Osteocyte (in vitro differentiated cells): Measurements from ENCODE around the gene ASTN2. TPM values are rescaled to one million over a fixed set of nuclear protein-coding genes. Genes with fewer than 3 reads are reported as not detected.

Experiments
- DNase-seq: peaks from one replicate; pipeline ENCODE4 v3.0.0; 2021; ENCODE audit warnings: mixed read lengths; ENCODE audit not compliant: unreplicated experiment; ENCODE audit errors: extremely low spot score
- H3K27ac Mint-ChIP-seq: one replicate; pipeline ENCODE4 v1.8.0; 2021; ENCODE audit warnings: mild to moderate bottlenecking, mixed read lengths; ENCODE audit not compliant: unreplicated experiment
- H3K27me3 Mint-ChIP-seq: one replicate; pipeline ENCODE4 v1.8.0; 2021; ENCODE audit warnings: mixed read lengths; ENCODE audit not compliant: unreplicated experiment
- H3K36me3 Mint-ChIP-seq: one replicate; pipeline ENCODE4 v1.8.0; 2021; ENCODE audit warnings: mixed read lengths; ENCODE audit not compliant: unreplicated experiment
- H3K4me1 Mint-ChIP-seq: one replicate; pipeline ENCODE4 v1.8.0; 2021; ENCODE audit warnings: mixed read lengths; ENCODE audit not compliant: unreplicated experiment
- H3K4me3 Mint-ChIP-seq: one replicate; pipeline ENCODE4 v1.8.0; 2021; ENCODE audit warnings: mild to moderate bottlenecking, moderate library complexity, mixed read lengths; ENCODE audit not compliant: unreplicated experiment
- H3K9me3 Mint-ChIP-seq: one replicate; pipeline ENCODE4 v1.8.0; 2021; ENCODE audit warnings: mixed read lengths; ENCODE audit not compliant: unreplicated experiment
- total RNA-seq: library from RNA; stranded (reverse); gene quantifications from 2 replicates; pipeline ENCODE4 v1.2.1, GENCODE V29; 2021
- TF ChIP-seq, protein P1 (sequence below): fragments of 200-600 bp; sonication (generic); IDR thresholded peaks from 2 replicates; pipeline ENCODE4 v1.5.0; 2021; ENCODE audit warnings: antibody characterized with exemption, mild to moderate bottlenecking, moderate library complexity

Gene ASTN2
- total RNA-seq, 1 donor from 2014 or later, result 2.3 TPM

DNA sequence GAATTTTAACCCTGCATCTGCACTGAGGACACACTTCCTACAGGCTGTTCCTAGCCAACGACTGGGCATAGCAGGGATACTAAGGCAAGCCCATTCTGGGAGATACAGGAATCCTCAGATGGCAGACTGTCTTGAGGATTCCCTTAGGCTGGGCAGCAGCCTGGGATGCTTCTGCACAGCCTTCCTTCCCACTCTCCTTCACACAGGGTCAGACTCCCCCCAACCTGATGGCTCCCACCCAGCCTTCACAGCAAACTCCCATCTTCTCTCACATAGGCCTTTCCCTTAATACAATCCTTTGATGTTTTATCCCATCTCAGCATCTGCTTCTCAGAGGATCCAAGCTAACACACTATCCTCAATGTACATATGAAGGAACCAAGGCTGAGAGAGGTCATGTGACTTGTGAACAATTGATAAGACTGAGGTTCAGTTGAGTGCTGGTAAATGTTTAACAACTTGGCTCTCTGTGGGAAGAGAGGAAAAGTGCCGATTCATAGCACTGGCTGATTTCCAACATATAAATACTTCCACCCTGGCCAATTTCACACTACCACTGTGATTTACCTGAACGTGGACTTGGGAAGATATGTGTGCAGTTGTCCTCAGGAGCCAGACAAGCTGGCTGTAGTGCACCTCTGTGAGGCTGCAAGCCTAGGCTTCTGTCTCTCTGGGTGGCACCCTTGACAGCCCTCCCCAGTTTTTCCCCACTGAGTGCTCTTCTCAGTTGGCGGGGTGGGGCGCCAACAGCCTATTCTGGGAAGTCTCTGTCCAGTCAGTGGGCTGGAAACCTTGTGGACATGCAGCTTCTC is 848.0 kb downstream of the ASTN2 start:
- Mint-ChIP-seq H3K27me3 (no peaks in the 10 kb centered on the region), H3K27ac (no peak overlapping the region), H3K4me3 (no peak overlapping the region), H3K36me3 (no peaks in the 10 kb centered on the region), H3K9me3 (no peaks in the 10 kb centered on the region), H3K4me1 (peaks cover 9% of the 10 kb centered on the region)
- no peak for DNase-seq
- TF ChIP-seq, protein P1, sequence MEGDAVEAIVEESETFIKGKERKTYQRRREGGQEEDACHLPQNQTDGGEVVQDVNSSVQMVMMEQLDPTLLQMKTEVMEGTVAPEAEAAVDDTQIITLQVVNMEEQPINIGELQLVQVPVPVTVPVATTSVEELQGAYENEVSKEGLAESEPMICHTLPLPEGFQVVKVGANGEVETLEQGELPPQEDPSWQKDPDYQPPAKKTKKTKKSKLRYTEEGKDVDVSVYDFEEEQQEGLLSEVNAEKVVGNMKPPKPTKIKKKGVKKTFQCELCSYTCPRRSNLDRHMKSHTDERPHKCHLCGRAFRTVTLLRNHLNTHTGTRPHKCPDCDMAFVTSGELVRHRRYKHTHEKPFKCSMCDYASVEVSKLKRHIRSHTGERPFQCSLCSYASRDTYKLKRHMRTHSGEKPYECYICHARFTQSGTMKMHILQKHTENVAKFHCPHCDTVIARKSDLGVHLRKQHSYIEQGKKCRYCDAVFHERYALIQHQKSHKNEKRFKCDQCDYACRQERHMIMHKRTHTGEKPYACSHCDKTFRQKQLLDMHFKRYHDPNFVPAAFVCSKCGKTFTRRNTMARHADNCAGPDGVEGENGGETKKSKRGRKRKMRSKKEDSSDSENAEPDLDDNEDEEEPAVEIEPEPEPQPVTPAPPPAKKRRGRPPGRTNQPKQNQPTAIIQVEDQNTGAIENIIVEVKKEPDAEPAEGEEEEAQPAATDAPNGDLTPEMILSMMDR, result no peak

DNA sequence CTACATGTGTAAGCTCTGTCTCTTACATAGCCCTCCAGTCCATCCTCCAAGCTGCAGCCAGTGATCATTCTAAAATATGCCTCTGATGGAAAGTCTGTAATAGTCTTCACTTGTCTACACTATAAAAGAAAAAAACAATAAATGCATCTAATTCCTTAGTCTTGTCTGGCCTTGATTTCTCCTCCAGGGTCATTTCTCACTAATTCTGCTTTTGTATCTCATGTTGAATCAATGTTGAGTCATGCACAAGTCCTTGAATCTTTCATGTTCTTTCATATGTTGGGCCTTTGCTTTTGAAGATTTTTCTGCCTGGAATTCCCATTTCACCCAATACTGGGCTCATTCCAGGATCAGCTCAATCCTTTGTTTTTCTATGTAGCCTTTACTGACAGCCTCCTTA is 848.9 kb downstream of the ASTN2 start:
- Mint-ChIP-seq H3K9me3 (no peaks in the 10 kb centered on the region), H3K27me3 (no peaks in the 10 kb centered on the region), H3K4me3 (no peak overlapping the region), H3K36me3 (no peaks in the 10 kb centered on the region), H3K27ac (no peak overlapping the region), H3K4me1 (peaks cover 9% of the 10 kb centered on the region)
- TF ChIP-seq, protein P1, result no peak
- DNase-seq, result no peak

DNA sequence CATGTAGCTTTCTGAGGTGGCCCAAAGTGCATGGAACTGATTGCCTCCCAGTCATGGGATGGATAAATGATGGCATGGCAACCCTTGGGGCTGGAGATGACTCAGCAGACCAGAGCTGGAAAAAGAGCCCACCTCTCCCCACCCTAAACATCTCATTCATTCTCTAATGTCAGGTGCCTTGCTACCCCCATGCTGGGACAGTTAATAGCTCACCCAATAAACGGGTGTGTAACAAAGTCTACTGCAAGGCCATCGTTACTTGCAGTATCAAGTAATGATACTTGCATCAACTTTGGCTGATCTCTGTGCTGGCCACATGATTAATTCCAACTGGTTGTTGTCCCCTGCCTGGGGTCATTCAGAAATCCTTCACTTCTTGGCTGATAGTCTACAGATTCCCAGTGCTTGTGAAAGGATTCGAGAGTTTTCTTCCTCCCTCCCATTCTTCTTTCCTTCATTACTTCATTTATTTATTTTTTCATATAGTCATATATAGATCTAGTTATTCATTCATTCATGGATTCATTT is 850.5 kb downstream of the ASTN2 start:
- Mint-ChIP-seq H3K4me1 (peaks cover 9% of the 10 kb centered on the region), H3K27ac (no peak overlapping the region), H3K9me3 (no peaks in the 10 kb centered on the region), H3K27me3 (no peaks in the 10 kb centered on the region), H3K4me3 (no peak overlapping the region), H3K36me3 (no peaks in the 10 kb centered on the region)
- TF ChIP-seq, protein P1, result no peak
- DNase-seq, result no peak

DNA sequence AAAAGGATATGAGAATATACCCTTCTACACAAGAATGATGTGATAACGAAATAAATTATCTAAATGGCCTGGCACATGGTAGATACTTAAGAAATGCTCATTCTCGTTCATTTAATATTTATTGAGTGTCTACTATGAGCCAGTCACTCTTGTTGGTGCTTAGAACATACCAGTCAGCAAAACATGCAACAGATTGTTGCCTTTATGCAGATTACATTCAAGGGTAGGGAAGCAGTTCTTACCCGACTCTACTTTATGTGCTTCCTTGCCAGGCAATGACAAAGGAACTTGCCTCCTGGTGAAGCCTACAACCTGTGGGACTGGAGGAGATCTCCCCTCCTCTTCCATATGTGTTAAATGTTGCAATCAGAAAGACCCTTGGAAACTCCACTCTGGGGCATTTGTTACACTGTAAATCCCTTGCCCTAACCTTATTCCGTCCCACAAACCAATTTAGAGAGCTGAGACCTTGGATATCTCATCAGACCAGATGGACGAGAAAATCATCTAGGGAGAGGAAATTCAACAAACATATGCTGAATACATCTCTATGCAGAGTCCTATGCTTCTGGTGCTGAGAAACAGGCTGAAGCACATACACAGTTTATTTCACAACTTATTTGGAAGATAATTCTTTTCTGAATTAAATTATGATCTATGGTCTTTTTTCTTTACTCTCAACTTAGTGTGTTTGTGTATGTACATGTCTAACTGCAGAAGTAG is 855.9 kb downstream of the ASTN2 start:
- TF ChIP-seq, protein P1, result no peak
- H3K9me3 Mint-ChIP-seq, result no peaks in the 10 kb centered on the region
- H3K4me1 Mint-ChIP-seq, result no peaks in the 10 kb centered on the region
- H3K27me3 Mint-ChIP-seq, result no peaks in the 10 kb centered on the region
- no peak for DNase-seq
- no peaks in the 10 kb centered on the region for H3K36me3 Mint-ChIP-seq
- H3K27ac Mint-ChIP-seq, result no peak overlapping the region
- H3K4me3 Mint-ChIP-seq, result no peak overlapping the region

DNA sequence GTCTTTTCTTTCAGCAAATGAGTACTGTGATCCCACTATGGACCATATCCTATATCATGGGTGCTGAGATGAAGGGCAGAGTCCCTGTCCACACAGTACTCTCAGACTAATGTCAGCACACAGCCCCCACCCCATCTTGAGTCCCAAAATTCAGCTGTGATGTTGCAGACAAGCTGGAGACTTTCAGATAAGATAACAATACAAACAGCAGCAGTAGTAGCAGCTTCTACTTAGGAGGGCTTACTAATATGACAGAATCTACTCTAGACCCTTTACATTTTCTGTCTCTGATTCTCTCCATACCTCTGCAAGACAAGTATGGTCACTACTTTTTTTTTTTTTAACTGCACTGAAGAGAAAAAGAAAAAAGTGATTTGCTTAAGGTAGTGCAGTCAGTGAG is 856.8 kb downstream of the ASTN2 start:
- Mint-ChIP-seq H3K27me3 (no peaks in the 10 kb centered on the region), H3K4me3 (no peak overlapping the region), H3K36me3 (no peaks in the 10 kb centered on the region), H3K4me1 (no peaks in the 10 kb centered on the region), H3K9me3 (no peaks in the 10 kb centered on the region), H3K27ac (no peak overlapping the region)
- no peak for DNase-seq
- TF ChIP-seq, protein P1, result no peak
